ENCODE data around the gene ZP3. TPM values are rescaled to one million over a fixed set of nuclear protein-coding genes. Genes with fewer than 3 reads are reported as not detected.
"Not testable (repeated sequence)": the region's sequence is repeated elsewhere in the genome, so short reads cannot be mapped to it uniquely, and the experiment has no call there.

ZP3 gene
- total RNA-seq, 1 donor from 2014 or later, result 0.51 TPM

GRCh38 chr7:76467743-76468404 lies 43.1 kb downstream of the ZP3 start:
- H3K4me3 Mint-ChIP-seq (ENCODE audit: unreplicated experiment); H3K27me3 Mint-ChIP-seq (ENCODE audit: unreplicated experiment); H3K27ac Mint-ChIP-seq (ENCODE audit: unreplicated experiment); H3K9me3 Mint-ChIP-seq (ENCODE audit: unreplicated experiment); H3K36me3 Mint-ChIP-seq (ENCODE audit: unreplicated experiment); H3K4me1 Mint-ChIP-seq (ENCODE audit: unreplicated experiment); DNase-seq (ENCODE audit: extremely low spot score, unreplicated experiment): not testable (repeated sequence)

DNA sequence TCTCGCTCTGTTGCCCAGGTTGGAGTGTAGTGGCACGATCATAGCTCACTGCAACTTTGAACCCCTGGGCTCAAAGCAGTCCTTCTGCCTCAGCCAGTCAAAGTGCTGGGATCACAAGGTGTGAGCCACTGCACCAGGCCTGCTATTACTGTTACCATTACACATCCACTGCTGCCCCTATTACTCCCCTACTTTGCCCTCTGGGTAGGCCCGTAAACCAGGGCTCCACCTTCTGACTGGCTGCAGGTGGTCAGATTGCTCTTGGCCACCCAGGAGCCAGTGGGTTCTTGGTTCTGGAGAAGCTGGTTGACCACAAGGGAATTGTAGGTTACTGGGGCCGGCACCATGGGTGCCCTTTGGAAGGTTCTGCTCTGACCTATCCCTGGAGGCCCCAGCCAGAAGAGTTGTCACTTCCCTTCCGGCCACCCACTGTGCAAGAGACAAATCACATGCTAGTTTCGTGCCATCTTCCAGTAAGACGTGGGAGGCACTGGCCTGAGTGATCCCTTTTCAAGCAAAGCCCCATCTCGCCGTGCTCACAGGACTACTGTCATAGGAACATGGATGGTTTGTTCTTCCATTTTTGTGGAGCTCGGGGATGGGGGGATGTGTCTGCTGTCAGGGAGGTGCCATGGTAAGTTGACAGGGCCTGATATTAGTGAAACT lies 46.9 kb downstream of the ZP3 start:
- H3K36me3 Mint-ChIP-seq (ENCODE audit: unreplicated experiment); H3K9me3 Mint-ChIP-seq (ENCODE audit: unreplicated experiment); DNase-seq (ENCODE audit: extremely low spot score, unreplicated experiment); H3K27ac Mint-ChIP-seq (ENCODE audit: unreplicated experiment); H3K27me3 Mint-ChIP-seq (ENCODE audit: unreplicated experiment); H3K4me1 Mint-ChIP-seq (ENCODE audit: unreplicated experiment); H3K4me3 Mint-ChIP-seq (ENCODE audit: unreplicated experiment): not testable (repeated sequence)

DNA sequence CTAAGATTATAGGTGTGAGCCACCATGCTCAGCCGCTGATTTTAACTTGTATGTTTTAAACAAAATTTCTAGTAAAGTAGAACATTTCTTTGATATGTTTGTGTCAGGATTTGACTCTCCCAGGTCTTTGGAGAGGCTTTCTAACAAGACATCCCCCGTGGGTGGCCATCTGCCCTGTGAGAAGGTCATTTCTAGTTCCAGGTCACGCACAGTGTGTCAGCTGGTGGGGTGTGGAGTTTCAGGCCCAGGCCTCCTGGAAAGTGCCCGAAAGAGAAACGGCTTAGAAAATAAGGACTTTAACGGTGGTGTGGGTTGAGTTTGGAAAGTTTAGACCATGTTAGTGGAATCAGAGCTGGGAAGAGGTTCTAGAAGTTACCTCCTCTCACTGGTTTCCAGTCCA lies 48.3 kb downstream of the ZP3 start:
- not testable (repeated sequence) for H3K27ac Mint-ChIP-seq (ENCODE audit: unreplicated experiment); H3K4me1 Mint-ChIP-seq (ENCODE audit: unreplicated experiment); DNase-seq (ENCODE audit: extremely low spot score, unreplicated experiment); H3K36me3 Mint-ChIP-seq (ENCODE audit: unreplicated experiment); H3K9me3 Mint-ChIP-seq (ENCODE audit: unreplicated experiment); H3K27me3 Mint-ChIP-seq (ENCODE audit: unreplicated experiment); H3K4me3 Mint-ChIP-seq (ENCODE audit: unreplicated experiment)

DNA sequence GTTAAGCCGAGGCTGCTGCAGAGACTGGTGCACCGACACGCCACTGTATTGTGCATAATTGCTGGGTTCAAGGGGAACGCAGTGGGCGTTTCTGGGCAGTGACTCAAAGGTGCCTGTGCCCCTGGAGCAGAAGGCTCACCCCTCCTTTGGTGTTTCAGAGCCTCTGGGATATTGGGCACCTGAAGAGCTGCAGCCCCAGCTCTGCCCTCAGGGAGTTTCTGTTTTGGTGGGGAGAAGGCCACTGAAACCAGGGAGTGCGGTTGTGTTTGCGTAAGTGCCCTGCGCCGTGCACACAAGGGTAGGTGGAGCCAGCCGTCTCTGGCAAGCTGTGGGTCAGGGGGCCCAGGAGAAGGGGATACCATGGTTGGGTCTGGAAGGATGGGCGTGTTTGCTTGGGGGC lies 51.5 kb downstream of the ZP3 start:
- H3K4me1 Mint-ChIP-seq (ENCODE audit: unreplicated experiment); DNase-seq (ENCODE audit: extremely low spot score, unreplicated experiment); H3K9me3 Mint-ChIP-seq (ENCODE audit: unreplicated experiment); H3K27me3 Mint-ChIP-seq (ENCODE audit: unreplicated experiment); H3K4me3 Mint-ChIP-seq (ENCODE audit: unreplicated experiment); H3K36me3 Mint-ChIP-seq (ENCODE audit: unreplicated experiment); H3K27ac Mint-ChIP-seq (ENCODE audit: unreplicated experiment): not testable (repeated sequence)

- not testable (repeated sequence) for H3K27me3 Mint-ChIP-seq (ENCODE audit: unreplicated experiment); H3K4me3 Mint-ChIP-seq (ENCODE audit: unreplicated experiment); H3K27ac Mint-ChIP-seq (ENCODE audit: unreplicated experiment); H3K9me3 Mint-ChIP-seq (ENCODE audit: unreplicated experiment); H3K4me1 Mint-ChIP-seq (ENCODE audit: unreplicated experiment); H3K36me3 Mint-ChIP-seq (ENCODE audit: unreplicated experiment); DNase-seq (ENCODE audit: extremely low spot score, unreplicated experiment)
Observed at GRCh38 chr7:76476742-76477474, 52.2 kb downstream of the ZP3 start.

- not testable (repeated sequence) for H3K4me1 Mint-ChIP-seq (ENCODE audit: unreplicated experiment); H3K27me3 Mint-ChIP-seq (ENCODE audit: unreplicated experiment); H3K27ac Mint-ChIP-seq (ENCODE audit: unreplicated experiment); H3K9me3 Mint-ChIP-seq (ENCODE audit: unreplicated experiment); H3K4me3 Mint-ChIP-seq (ENCODE audit: unreplicated experiment); H3K36me3 Mint-ChIP-seq (ENCODE audit: unreplicated experiment)
- peak; percentile 4 for DNase-seq (ENCODE audit: extremely low spot score, unreplicated experiment)
Observed at GRCh38 chr7:76479628-76480027, 54.9 kb downstream of the ZP3 start.

DNA sequence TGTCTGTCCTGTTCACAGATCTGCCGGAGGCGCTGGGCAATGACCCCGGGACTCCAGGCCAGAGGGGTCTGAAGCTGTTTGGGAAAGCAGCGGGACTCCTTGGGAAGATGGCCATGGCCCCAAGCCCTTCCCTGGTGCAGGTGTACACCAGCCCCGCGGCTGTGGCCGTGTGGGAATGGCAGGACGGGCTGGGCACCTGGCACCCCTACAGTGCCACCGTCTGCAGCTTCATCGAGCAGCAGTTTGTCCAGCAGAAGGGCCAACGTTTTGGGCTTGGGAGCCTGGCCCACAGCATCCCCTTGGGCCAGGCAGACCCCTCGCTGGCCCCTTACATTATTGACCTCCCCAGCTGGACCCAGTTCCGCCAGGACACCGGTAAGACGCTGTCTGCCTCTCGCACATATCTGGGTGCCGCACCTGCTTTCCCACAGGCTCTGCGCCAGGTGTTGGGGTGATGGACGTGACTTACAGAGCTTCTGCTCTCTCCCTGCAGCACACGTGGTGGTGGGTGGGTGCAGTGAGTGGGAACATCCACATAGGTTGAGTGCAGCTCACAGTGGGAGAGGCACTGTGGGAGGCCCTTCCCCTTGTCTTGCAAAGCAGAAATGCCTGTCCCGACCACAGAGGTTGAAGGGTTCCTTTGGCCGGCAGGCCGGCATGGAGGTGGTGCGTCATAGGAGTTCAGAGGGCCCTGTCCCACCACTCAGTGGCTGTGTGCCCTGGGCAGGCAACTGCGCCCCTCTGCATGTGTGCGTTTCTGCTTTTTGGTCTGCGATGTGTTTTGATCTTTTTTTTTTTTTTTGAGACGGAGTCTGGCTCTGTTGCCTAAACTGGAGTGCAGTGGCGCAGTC lies 55.9 kb downstream of the ZP3 start:
- not testable (repeated sequence) for H3K4me3 Mint-ChIP-seq (ENCODE audit: unreplicated experiment); H3K36me3 Mint-ChIP-seq (ENCODE audit: unreplicated experiment); H3K27ac Mint-ChIP-seq (ENCODE audit: unreplicated experiment); H3K9me3 Mint-ChIP-seq (ENCODE audit: unreplicated experiment); H3K27me3 Mint-ChIP-seq (ENCODE audit: unreplicated experiment); H3K4me1 Mint-ChIP-seq (ENCODE audit: unreplicated experiment)
- peak; percentile 68 for DNase-seq (ENCODE audit: extremely low spot score, unreplicated experiment)

DNA sequence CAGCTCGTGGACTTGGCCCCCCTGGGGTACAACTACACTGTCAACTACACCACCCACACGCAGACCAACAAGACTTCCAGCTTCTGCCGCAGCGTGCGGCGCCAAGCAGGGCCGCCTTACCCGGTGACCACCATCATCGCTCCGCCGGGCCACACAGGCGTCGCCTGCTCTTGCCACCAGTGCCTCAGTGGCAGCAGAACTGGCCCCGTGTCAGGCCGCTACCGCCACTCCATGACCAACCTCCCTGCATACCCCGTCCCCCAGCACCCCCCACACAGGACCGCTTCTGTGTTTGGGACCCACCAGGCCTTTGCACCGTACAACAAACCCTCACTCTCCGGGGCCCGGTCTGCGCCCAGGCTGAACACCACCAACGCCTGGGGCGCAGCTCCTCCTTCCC lies 57.9 kb downstream of the ZP3 start:
- not testable (repeated sequence) for H3K4me3 Mint-ChIP-seq (ENCODE audit: unreplicated experiment)

DNA sequence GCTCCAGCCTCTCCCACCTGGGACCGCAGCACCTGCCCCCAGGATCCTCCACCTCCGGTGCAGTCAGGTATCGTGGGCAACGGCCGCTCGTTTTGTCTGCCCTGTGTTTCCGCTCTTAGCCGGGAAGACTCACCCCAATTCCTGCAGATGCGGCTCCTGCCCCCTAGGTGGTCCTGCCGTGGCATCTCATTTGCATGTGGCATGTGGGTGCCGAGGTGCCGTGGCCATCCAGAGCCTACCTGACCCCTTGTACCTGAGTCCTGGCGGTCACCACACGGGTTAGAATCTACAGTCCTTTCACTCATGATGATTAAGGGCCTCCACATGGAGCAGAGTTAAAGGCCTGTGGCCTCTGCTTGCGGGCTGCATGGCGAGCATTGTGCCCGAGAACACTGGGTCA lies 58.3 kb downstream of the ZP3 start:
- DNase-seq (ENCODE audit: extremely low spot score, unreplicated experiment), result peak; percentile 69
- H3K27ac Mint-ChIP-seq (ENCODE audit: unreplicated experiment); H3K4me3 Mint-ChIP-seq (ENCODE audit: unreplicated experiment); H3K4me1 Mint-ChIP-seq (ENCODE audit: unreplicated experiment); H3K36me3 Mint-ChIP-seq (ENCODE audit: unreplicated experiment); H3K9me3 Mint-ChIP-seq (ENCODE audit: unreplicated experiment); H3K27me3 Mint-ChIP-seq (ENCODE audit: unreplicated experiment): not testable (repeated sequence)

More for the DNA sequence above, 57.9 kb downstream of the ZP3 start:
- not testable (repeated sequence) for H3K27me3 Mint-ChIP-seq (ENCODE audit: unreplicated experiment); H3K4me1 Mint-ChIP-seq (ENCODE audit: unreplicated experiment); H3K36me3 Mint-ChIP-seq (ENCODE audit: unreplicated experiment); H3K9me3 Mint-ChIP-seq (ENCODE audit: unreplicated experiment); H3K27ac Mint-ChIP-seq (ENCODE audit: unreplicated experiment)
- peak; percentile 74 for DNase-seq (ENCODE audit: extremely low spot score, unreplicated experiment)

GRCh38 chr7:76484456-76484855 lies 59.7 kb downstream of the ZP3 start:
- H3K4me3 Mint-ChIP-seq (ENCODE audit: unreplicated experiment); H3K27me3 Mint-ChIP-seq (ENCODE audit: unreplicated experiment); H3K27ac Mint-ChIP-seq (ENCODE audit: unreplicated experiment): not testable (repeated sequence)

DNA sequence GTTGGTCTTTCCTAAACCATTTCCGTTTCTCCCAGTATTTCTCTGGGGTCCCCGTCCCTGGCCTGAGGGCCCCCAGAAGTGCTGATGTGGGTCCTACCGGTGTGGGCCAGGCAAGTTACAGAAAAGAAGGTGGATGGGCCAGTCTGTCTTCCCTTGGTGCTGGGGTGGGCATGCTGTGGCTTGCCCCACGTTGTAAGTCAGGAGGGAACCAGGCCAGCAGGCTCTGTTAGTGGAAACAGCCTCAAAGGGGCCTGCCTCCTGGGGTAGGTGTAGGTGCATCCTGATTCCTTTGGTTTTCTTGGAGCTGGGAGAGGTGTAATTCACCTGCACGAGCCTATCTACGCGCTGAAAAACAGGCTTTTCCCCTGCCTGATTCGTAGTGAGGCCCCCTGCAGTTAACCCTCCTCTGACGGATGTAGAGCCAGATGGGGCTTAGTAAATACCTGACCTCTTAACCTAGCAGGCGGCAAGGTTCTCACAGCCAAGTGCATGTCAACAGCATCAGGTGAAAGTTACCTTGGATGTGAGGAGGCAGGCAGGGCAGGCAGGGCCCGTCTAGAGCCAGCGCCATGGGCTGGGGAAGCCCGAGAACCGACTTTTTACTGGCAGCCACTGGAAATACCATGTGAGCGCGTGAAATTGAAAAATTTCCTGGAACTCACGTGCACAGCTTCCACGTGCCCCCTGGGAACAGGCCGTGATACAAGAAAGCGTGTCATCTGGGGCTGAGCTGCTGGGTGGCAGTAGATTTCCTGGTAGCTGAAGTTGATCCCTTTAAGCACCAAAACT lies 61.3 kb downstream of the ZP3 start:
- not testable (repeated sequence) for H3K4me1 Mint-ChIP-seq (ENCODE audit: unreplicated experiment); H3K9me3 Mint-ChIP-seq (ENCODE audit: unreplicated experiment); H3K27ac Mint-ChIP-seq (ENCODE audit: unreplicated experiment); H3K4me3 Mint-ChIP-seq (ENCODE audit: unreplicated experiment); H3K36me3 Mint-ChIP-seq (ENCODE audit: unreplicated experiment); H3K27me3 Mint-ChIP-seq (ENCODE audit: unreplicated experiment); DNase-seq (ENCODE audit: extremely low spot score, unreplicated experiment)

More at GRCh38 chr7:76484456-76484855, 59.7 kb downstream of the ZP3 start:
- not testable (repeated sequence) for H3K9me3 Mint-ChIP-seq (ENCODE audit: unreplicated experiment); H3K36me3 Mint-ChIP-seq (ENCODE audit: unreplicated experiment); H3K4me1 Mint-ChIP-seq (ENCODE audit: unreplicated experiment)
- DNase-seq (ENCODE audit: extremely low spot score, unreplicated experiment), result peak; percentile 67
